ENCODE data around the gene RAB14. TPM values are rescaled to one million over a fixed set of nuclear protein-coding genes. Genes with fewer than 3 reads are reported as not detected.
A peak's percentile ranks its signal among the peaks of the same experiment; 100 is the strongest.

Gene RAB14
- total RNA-seq, 4 donors from 2014 or later, result 26.2 to 54.1 (median 33.8) TPM

DNA sequence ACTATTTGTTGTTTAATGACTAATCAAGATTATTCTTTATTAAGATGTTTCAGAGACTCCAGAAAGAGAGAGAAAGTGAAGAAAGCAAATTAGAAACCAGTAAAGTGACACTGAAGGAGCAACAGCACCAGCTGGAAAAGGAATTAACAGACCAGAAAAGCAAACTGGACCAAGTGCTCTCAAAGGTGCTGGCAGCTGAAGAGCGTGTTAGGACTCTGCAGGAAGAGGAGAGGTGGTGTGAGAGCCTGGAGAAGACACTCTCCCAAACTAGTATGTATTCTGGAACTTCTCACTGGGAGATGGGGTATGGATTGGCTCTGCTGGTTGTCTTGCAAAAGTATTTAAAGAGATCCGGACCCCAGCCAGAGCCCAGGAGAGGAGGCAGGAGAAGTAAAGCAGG, 33.6 kb downstream of the RAB14 start:
- Histone ChIP-seq H3K36me3 (peaks cover 0 to 47% (median 0%) of the 10 kb centered on the region in 3 donors), H3K4me1 (no peaks in the 10 kb centered on the region), H3K27me3 (no peaks in the 10 kb centered on the region), H3K9me3 (no peaks in the 10 kb centered on the region), H3K4me3 (no peak overlapping the region), H3K27ac (no peak overlapping the region)
- TF ChIP-seq, protein P1, sequence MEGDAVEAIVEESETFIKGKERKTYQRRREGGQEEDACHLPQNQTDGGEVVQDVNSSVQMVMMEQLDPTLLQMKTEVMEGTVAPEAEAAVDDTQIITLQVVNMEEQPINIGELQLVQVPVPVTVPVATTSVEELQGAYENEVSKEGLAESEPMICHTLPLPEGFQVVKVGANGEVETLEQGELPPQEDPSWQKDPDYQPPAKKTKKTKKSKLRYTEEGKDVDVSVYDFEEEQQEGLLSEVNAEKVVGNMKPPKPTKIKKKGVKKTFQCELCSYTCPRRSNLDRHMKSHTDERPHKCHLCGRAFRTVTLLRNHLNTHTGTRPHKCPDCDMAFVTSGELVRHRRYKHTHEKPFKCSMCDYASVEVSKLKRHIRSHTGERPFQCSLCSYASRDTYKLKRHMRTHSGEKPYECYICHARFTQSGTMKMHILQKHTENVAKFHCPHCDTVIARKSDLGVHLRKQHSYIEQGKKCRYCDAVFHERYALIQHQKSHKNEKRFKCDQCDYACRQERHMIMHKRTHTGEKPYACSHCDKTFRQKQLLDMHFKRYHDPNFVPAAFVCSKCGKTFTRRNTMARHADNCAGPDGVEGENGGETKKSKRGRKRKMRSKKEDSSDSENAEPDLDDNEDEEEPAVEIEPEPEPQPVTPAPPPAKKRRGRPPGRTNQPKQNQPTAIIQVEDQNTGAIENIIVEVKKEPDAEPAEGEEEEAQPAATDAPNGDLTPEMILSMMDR (IDR thresholded peaks at IDR 0.05), result no peak
- no peak for TF ChIP-seq POLR2A (IDR thresholded peaks at IDR 0.05)
- DNase-seq, result no peak

DNA sequence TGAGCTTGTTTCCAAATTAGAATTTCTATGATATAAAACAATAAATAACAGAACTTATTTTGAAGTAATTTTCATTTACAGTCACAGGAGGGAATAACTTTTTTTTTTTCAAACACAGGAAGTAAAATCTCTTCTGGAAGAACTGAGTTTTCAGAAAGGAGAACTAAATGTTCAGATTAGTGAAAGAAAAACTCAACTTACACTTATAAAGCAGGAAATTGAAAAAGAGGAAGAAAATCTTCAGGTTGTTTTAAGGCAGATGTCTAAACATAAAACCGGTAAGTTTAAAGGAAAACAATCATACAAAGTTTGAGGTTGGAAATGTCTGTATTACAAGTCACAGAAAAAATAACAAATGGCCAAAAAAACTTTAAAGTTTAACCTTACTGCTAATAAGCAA, 41.6 kb downstream of the RAB14 start:
- H3K4me1 ChIP-seq, result peaks cover 0 to 6% (median 2%) of the 10 kb centered on the region in 4 donors
- H3K4me3 ChIP-seq, result no peak overlapping the region
- no peaks in the 10 kb centered on the region for H3K27me3 ChIP-seq
- peak overlapping the region in 1 of 4 donors; percentile 69 for H3K27ac ChIP-seq
- H3K9me3 ChIP-seq, result no peaks in the 10 kb centered on the region
- H3K36me3 ChIP-seq, result peaks cover 0 to 39% (median 0%) of the 10 kb centered on the region in 3 donors
- no peak for DNase-seq
- TF ChIP-seq, protein P1 (IDR thresholded peaks at IDR 0.05), result no peak
- no peak for TF ChIP-seq POLR2A (IDR thresholded peaks at IDR 0.05)

DNA sequence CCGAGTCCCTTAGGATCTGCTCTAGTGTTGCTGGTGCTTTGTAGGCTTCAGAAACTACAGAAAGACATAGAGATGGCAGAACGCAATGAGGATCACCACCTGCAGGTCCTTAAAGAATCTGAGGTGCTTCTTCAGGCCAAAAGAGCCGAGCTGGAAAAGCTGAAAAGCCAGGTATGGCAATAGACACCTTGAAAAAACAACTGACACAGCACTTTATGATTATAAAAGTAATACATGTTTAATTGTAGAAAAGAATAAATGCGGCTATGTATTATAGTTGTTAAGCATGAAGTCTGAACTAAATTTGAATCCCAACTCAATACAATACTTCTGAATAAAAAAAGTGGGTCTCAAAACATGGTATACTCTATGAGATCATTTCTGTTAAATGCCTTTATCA, 43.7 kb downstream of the RAB14 start:
- TF ChIP-seq POLR2A (IDR thresholded peaks at IDR 0.05), result no peak
- TF ChIP-seq, protein P1 (IDR thresholded peaks at IDR 0.05), result no peak
- Histone ChIP-seq H3K9me3 (no peaks in the 10 kb centered on the region), H3K36me3 (peaks cover 0 to 43% (median 0%) of the 10 kb centered on the region in 3 donors), H3K27ac (no peak overlapping the region), H3K4me3 (no peak overlapping the region), H3K4me1 (peaks cover 0 to 6% (median 2%) of the 10 kb centered on the region in 4 donors), H3K27me3 (no peaks in the 10 kb centered on the region)
- no peak for DNase-seq

DNA sequence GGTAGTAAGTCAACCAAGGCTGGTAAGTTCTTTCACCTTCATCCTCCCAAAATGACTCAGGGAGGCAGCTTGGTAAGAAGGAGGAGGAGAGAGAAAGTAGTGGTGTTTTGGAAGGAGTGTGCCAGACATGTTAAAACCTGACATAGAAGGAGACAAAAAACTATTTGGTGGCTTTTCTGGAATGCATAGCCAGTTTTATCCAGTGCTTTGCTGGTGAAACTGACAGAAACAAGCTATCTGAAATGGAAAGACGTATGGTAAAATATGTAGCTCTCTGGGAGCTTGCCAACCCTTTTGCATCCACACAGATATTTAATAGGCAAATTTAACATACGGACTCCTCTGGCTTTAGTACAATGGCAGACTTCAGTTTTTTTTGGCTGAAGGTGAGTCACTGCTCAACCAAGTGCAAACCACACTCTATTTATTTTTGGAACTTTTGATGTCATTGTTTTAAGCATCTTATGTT, 45.4 kb downstream of the RAB14 start:
- DNase-seq, result peak in 1 of 3 donors; percentile 25
- Histone ChIP-seq H3K27ac (peak overlapping the region in 1 of 4 donors; percentile 59), H3K27me3 (no peaks in the 10 kb centered on the region), H3K4me1 (peaks cover 0 to 6% (median 2%) of the 10 kb centered on the region in 4 donors), H3K36me3 (peaks cover 0 to 32% (median 0%) of the 10 kb centered on the region in 3 donors), H3K4me3 (no peak overlapping the region), H3K9me3 (no peaks in the 10 kb centered on the region)
- no peak for TF ChIP-seq POLR2A (IDR thresholded peaks at IDR 0.05)
- TF ChIP-seq, protein P1 (IDR thresholded peaks at IDR 0.05), result no peak

DNA sequence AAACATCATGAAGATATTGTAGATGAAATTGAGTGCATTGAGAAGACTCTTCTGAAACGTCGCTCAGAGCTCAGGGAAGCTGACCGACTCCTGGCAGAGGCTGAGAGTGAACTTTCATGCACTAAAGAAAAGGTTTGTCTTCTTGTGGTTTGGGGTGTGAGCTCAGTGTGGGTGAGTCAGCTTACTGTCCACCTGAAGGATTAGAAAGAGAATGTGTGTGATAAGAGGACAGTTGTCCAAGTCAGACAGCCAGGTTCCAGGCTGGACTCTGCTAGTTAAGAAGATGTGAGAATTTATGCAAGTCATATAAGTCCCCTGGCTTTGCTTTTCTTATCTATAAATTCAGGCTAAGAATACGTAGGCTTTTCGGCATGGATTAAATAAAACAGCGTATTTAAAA, 46.9 kb downstream of the RAB14 start:
- DNase-seq, result no peak
- TF ChIP-seq, protein P1 (IDR thresholded peaks at IDR 0.05), result no peak
- no peak for TF ChIP-seq POLR2A (IDR thresholded peaks at IDR 0.05)
- no peak overlapping the region for H3K4me3 ChIP-seq
- H3K9me3 ChIP-seq, result no peaks in the 10 kb centered on the region
- no peak overlapping the region for H3K27ac ChIP-seq
- no peaks in the 10 kb centered on the region for H3K4me1 ChIP-seq
- peaks cover 0 to 35% (median 0%) of the 10 kb centered on the region in 3 donors for H3K36me3 ChIP-seq
- H3K27me3 ChIP-seq, result no peaks in the 10 kb centered on the region

DNA sequence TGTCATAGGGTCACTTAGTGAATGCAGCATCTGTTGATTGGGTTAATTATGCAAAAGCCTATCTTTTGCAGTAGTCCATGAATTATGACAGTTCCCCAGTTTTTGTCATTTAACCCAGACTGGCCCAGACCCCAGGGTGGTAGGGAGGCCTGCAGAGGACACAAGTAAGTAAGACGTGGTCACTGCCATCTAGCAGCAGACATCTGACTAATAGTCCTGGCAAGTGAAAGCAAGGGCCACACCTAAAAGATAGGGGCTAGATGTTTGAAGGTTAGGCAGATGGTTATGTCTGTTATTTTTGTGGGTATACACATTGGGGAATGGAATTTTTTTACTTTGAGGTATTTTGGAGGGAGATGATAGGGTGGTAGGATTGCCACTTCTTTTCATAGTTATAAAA, 48.0 kb downstream of the RAB14 start:
- no peaks in the 10 kb centered on the region for H3K4me1 ChIP-seq
- no peaks in the 10 kb centered on the region for H3K9me3 ChIP-seq
- H3K4me3 ChIP-seq, result no peak overlapping the region
- no peak for DNase-seq
- H3K27me3 ChIP-seq, result no peaks in the 10 kb centered on the region
- TF ChIP-seq, protein P1 (IDR thresholded peaks at IDR 0.05), result no peak
- no peak overlapping the region for H3K27ac ChIP-seq
- H3K36me3 ChIP-seq, result peaks cover 0 to 42% (median 0%) of the 10 kb centered on the region in 3 donors
